Hepatocyte (in vitro differentiated cells): ENCODE data around the gene RRP12.

ENCODE experiments used
- CTCF ChIP-seq: fragments of 200-600 bp; sonication (generic); IDR thresholded peaks from 2 replicates; pipeline ENCODE4 v1.5.1; 2016; ENCODE audit warnings: antibody characterized with exemption, mild to moderate bottlenecking; ENCODE audit not compliant: poor library complexity
- EZH2 ChIP-seq: fragments of 200-600 bp; sonication (generic); IDR thresholded peaks from 2 replicates; pipeline ENCODE4 v1.6.1; 2016; ENCODE audit warnings: antibody characterized with exemption, mild to moderate bottlenecking, borderline replicate concordance
- EZH2phosphoT487 ChIP-seq: fragments of 200-600 bp; sonication (generic); IDR thresholded peaks from one replicate; pipeline ENCODE4 v1.6.1; 2018; ENCODE audit warnings: antibody characterized with exemption, mild to moderate bottlenecking, low read depth, moderate library complexity; ENCODE audit not compliant: unreplicated experiment, severe bottlenecking

DNA sequence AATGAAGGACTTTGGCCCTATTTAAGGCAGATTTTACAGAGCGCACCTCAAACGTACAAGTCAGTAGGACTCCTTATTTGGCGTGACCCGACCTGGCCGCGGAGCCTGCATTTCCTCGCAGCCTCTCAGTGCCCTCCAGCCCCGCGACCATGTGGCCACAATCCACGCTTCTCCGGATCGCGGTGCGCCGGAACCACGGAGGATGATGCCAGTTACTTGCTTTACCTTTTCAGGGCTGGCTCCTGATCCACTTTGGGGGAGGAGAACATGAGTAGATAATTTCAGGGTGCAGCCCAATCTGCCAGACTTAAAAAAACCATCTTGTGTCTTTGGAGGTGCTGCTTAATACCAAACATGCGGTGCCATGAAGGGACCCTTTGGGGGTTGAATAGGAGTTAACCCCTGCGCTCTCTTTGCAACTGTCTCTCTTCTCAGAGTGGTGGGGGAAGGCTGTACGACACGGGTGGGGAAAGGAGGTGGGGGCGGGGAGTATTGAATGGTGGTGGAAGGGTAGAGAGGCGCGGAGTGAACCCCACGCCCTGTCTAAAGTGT is 80.6 kb downstream of the RRP12 start:
- no peak for TF ChIP-seq CTCF
- TF ChIP-seq EZH2 = no peak
- no peak for TF ChIP-seq EZH2phosphoT487
